A673 (cell line): Measurements from ENCODE around the gene XYLT1. TPM values are rescaled to one million over a fixed set of nuclear protein-coding genes. Genes with fewer than 3 reads are reported as not detected.

ENCODE experiments used
- BruUV-seq: library from RNA; stranded (reverse); fragments of 400-500 nt; replicated peaks from 2 replicates; lab custom pipeline; 2021; lab: Mats Ljungman, UMichigan
- CTCF ChIA-PET: fragments of 300-600 bp; sonication (Branson Sonifier 250); formaldehyde crosslinking; loops from one replicate; lab custom pipeline; 2022; ENCODE audit warnings: antibody characterized with exemption; lab: Charles Lee
- POLR2A ChIA-PET: fragments of 300-600 bp; sonication (Branson Sonifier 250); formaldehyde crosslinking; loops from one replicate; lab custom pipeline; 2022; ENCODE audit warnings: antibody characterized with exemption; ENCODE audit not compliant: low non-redundant PET; lab: Charles Lee
- DNase-seq: peaks from one replicate; pipeline ENCODE4 v3.0.0-alpha.2; 2015; ENCODE audit warnings: low spot score
- H3K27ac ChIP-seq: fragments of 200-600 bp; sonication (generic); 2 replicates; pipeline ENCODE4 v1.5.1; 2016; ENCODE audit warnings: mixed run types, low read depth, mild to moderate bottlenecking, mixed read lengths, antibody characterized with exemption, low read length; ENCODE audit not compliant: poor library complexity, severe bottlenecking
- H3K27me3 ChIP-seq: fragments of 200-600 bp; sonication (generic); replicated peaks from 2 replicates; pipeline ENCODE4 v1.6.1; 2017; ENCODE audit warnings: mixed run types, low read depth, mild to moderate bottlenecking, mixed read lengths, antibody characterized with exemption, low read length; ENCODE audit not compliant: insufficient read depth, poor library complexity
- H3K36me3 ChIP-seq: fragments of 200-600 bp; sonication (generic); 2 replicates; pipeline ENCODE4 v1.6.1; 2016; ENCODE audit warnings: mixed run types, mild to moderate bottlenecking, mixed read lengths, antibody characterized with exemption, low read length; ENCODE audit not compliant: insufficient read depth, poor library complexity, severe bottlenecking
- H3K4me1 ChIP-seq: fragments of 200-600 bp; sonication (generic); 2 replicates; pipeline ENCODE4 v1.6.1; 2017; ENCODE audit warnings: mixed run types, mild to moderate bottlenecking, mixed read lengths, antibody characterized with exemption, low read length; ENCODE audit not compliant: insufficient read depth, poor library complexity, severe bottlenecking
- H3K4me3 ChIP-seq: fragments of 200-600 bp; sonication (generic); 2 replicates; pipeline ENCODE4 v1.5.1; 2016; ENCODE audit warnings: low read depth, mixed run types, mild to moderate bottlenecking, mixed read lengths, low read length; ENCODE audit not compliant: poor library complexity, severe bottlenecking
- H3K9me3 ChIP-seq: fragments of 200-600 bp; sonication (generic); 2 replicates; pipeline ENCODE4 v1.6.1; 2016; ENCODE audit warnings: mixed run types, low read depth, mild to moderate bottlenecking, mixed read lengths, antibody characterized with exemption, low read length; ENCODE audit not compliant: poor library complexity, severe bottlenecking
- EZH2 ChIP-seq: fragments of 200-600 bp; sonication (generic); IDR thresholded peaks from 2 replicates; pipeline ENCODE4 v1.6.1; 2017; ENCODE audit warnings: borderline replicate concordance, low read depth, mild to moderate bottlenecking, mixed read lengths, antibody characterized with exemption, low read length; ENCODE audit not compliant: poor library complexity, severe bottlenecking
- intact Hi-C: fragments of 100-400 bp; cut with micrococcal nuclease; formaldehyde crosslinking; loops from one replicate; pipeline ENCODE4 v1.10.0; 2022; ENCODE audit not compliant: unreplicated experiment
- total RNA-seq: library from RNA; stranded (reverse); gene quantifications from 2 replicates; pipeline ENCODE4 v1.2.3, GENCODE V29; 2021
- TF ChIP-seq, protein P1 (sequence below): fragments of 300-800, 200-600 bp; sonication (generic); conservative IDR thresholded peaks from 2 replicates; pipeline ENCODE4 v1.5.1; 2017; ENCODE audit warnings: low read depth, mild to moderate bottlenecking, antibody characterized with exemption, low read length, moderate library complexity, mixed read lengths

XYLT1 gene
- total RNA-seq, 1 experiment from 2014 or later, result 0.64 TPM

DNA sequence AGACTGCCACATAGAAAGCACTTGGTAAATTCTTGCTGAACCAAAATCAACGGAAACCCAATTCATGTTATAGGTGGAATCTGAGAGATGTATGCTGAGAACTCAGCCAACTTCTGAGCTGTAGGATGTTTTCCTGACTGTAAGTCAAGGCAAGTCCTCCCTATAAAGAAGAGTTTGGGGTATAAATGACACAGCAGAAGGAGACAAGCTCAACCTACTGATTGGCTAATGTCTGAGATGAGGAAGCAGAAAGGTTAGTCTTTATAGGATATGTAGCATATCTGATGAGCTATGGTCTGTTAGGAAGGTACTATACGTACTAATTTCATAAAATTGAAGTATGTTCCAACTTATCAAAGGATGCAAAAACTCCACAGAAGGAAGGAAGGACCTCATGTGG is 99.5 kb downstream of the XYLT1 start:
- H3K36me3 ChIP-seq, result no peaks in the 10 kb centered on the region
- intact Hi-C loops, result no loop called here
- no peaks in the 10 kb centered on the region for H3K9me3 ChIP-seq
- TF ChIP-seq EZH2, result no peak
- TF ChIP-seq, protein P1, sequence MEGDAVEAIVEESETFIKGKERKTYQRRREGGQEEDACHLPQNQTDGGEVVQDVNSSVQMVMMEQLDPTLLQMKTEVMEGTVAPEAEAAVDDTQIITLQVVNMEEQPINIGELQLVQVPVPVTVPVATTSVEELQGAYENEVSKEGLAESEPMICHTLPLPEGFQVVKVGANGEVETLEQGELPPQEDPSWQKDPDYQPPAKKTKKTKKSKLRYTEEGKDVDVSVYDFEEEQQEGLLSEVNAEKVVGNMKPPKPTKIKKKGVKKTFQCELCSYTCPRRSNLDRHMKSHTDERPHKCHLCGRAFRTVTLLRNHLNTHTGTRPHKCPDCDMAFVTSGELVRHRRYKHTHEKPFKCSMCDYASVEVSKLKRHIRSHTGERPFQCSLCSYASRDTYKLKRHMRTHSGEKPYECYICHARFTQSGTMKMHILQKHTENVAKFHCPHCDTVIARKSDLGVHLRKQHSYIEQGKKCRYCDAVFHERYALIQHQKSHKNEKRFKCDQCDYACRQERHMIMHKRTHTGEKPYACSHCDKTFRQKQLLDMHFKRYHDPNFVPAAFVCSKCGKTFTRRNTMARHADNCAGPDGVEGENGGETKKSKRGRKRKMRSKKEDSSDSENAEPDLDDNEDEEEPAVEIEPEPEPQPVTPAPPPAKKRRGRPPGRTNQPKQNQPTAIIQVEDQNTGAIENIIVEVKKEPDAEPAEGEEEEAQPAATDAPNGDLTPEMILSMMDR, result no peak
- ChIA-PET POLR2A (no interaction called here), CTCF (no interaction called here)
- no peak overlapping the region for H3K27ac ChIP-seq
- no TSS peak for BruUV-seq
- no peaks in the 10 kb centered on the region for H3K27me3 ChIP-seq
- DNase-seq, result no peak
- H3K4me1 ChIP-seq, result peaks cover 16% of the 10 kb centered on the region
- H3K4me3 ChIP-seq, result no peak overlapping the region

DNA sequence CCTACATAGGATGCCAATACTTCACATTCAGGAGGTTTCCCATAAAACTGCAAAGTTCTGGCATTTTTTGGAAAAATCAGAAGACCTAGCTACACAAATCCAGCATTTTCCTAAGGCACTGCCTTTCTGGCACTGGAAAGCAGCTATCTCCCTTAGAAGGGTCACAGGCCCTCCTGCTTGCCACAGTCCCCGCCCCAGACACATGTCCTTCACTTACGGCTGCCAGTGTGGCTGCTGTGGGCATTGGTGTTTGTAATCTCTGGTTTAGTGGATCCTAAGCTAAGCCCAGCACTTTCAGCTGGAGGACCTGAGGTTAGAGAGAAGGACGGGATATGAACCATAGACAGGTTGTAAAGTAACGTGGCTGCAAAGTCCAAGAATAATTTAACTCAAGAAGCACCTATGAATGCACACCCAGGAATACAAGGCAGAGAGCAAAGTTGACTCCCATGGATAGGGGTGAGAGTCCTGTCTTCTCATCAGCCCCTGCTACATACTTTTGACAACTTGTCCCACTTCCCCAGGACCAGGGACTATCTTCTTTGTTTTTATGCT is 100.0 kb downstream of the XYLT1 start:
- TF ChIP-seq, protein P1, result no peak
- no peak for TF ChIP-seq EZH2
- CTCF ChIA-PET, result no interaction called here
- H3K27ac ChIP-seq, result no peak overlapping the region
- H3K4me1 ChIP-seq, result peaks cover 16% of the 10 kb centered on the region
- H3K27me3 ChIP-seq, result no peaks in the 10 kb centered on the region
- DNase-seq, result no peak
- intact Hi-C loops, result no loop called here
- POLR2A ChIA-PET, result no interaction called here
- BruUV-seq, result no TSS peak
- H3K36me3 ChIP-seq, result no peaks in the 10 kb centered on the region
- no peak overlapping the region for H3K4me3 ChIP-seq
- no peaks in the 10 kb centered on the region for H3K9me3 ChIP-seq

DNA sequence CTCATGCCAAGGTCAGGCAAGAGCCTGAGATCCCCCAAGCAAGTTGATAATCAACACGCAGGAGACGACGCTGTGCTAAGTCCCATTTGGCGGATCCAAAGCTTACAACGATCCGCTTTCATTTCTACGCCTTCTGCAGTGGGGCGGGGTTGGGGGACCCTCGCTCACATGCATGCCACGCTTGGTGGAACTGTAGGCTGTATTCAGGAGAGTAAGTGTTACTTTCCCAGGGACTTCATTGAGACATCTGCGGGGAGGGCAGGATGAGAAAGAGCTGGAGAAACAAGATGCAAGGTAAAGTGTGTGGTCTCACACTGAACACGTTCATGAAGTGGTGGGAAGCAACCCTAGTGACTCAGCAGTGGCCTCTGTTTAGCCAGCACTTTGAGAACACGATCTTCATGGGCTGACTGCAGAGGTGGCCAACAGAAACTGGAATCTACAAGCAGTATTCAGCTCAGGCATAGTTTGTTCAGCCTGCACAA is 100.5 kb downstream of the XYLT1 start:
- TF ChIP-seq, protein P1, result no peak
- TF ChIP-seq EZH2, result no peak
- no TSS peak for BruUV-seq
- Histone ChIP-seq H3K4me1 (peaks cover 16% of the 10 kb centered on the region), H3K36me3 (no peaks in the 10 kb centered on the region), H3K9me3 (no peaks in the 10 kb centered on the region), H3K4me3 (no peak overlapping the region), H3K27ac (no peak overlapping the region), H3K27me3 (no peaks in the 10 kb centered on the region)
- intact Hi-C loops, result no loop called here
- DNase-seq, result no peak
- POLR2A ChIA-PET, result no interaction called here
- CTCF ChIA-PET, result no interaction called here
